ENCODE measurements around the gene CPSF2.

Gene CPSF2

GRCh38 chr14:92121670-92122350 is at the start of gene CPSF2, which contains the start of gene NDUFB1:
Gene CPSF2 (plus strand): TSS chr14:92121969. CDS start chr14:92130985, 9,016 bp downstream.
Gene NDUFB1 (minus strand): TSS chr14:92121706. CDS start chr14:92117637, 4,069 bp downstream.
- DNase-seq, result peak; percentile 92

- no peak for DNase-seq
Measured at GRCh38 chr14:92074555-92074954, 47.2 kb upstream of the CPSF2 start.

GRCh38 chr14:92088494-92088893 is 33.3 kb upstream of the CPSF2 start:
- no peak for DNase-seq

- no peak for DNase-seq
Measured at GRCh38 chr14:92093320-92093719, 28.4 kb upstream of the CPSF2 start.

- DNase-seq, result no peak
Measured at GRCh38 chr14:92099802-92100201, 22.0 kb upstream of the CPSF2 start.

- no peak for DNase-seq
Measured at GRCh38 chr14:92103363-92103989, 18.3 kb upstream of the CPSF2 start.

GRCh38 chr14:92105073-92105892 is 16.5 kb upstream of the CPSF2 start:
- no peak for DNase-seq

- peak; percentile 59 for DNase-seq
Measured at GRCh38 chr14:92105893-92106142, 16.0 kb upstream of the CPSF2 start.

GRCh38 chr14:92106143-92106926 is 15.4 kb upstream of the CPSF2 start, which contains the start of gene ATXN3:
Gene ATXN3 (minus strand): TSS chr14:92106582. CDS start chr14:92106552, 30 bp downstream.
- DNase-seq, result peak; percentile 99

GRCh38 chr14:92108345-92109254 is 13.2 kb upstream of the CPSF2 start:
- DNase-seq, result no peak

- no peak for DNase-seq
Measured at GRCh38 chr14:92109490-92109889, 12.3 kb upstream of the CPSF2 start.

GRCh38 chr14:92121207-92121669 is 531 bp upstream of the CPSF2 start:
- DNase-seq, result peak; percentile 52

GRCh38 chr14:92122351-92122677 is 545 bp downstream of the CPSF2 start:
- DNase-seq, result peak; percentile 69

- DNase-seq, result no peak
Measured at GRCh38 chr14:92122761-92123160, 992 bp downstream of the CPSF2 start.

GRCh38 chr14:92134456-92134855 is 12.7 kb downstream of the CPSF2 start:
- DNase-seq, result no peak

- DNase-seq, result peak; percentile 79
Measured at GRCh38 chr14:92135269-92135668, 13.5 kb downstream of the CPSF2 start.

GRCh38 chr14:92143309-92143708 is 21.5 kb downstream of the CPSF2 start:
- DNase-seq, result no peak

- DNase-seq, result no peak
Measured at GRCh38 chr14:92143962-92144361, 22.2 kb downstream of the CPSF2 start.

- no peak for DNase-seq
Measured at GRCh38 chr14:92144708-92145107, 22.9 kb downstream of the CPSF2 start.

GRCh38 chr14:92153581-92153980 is 31.8 kb downstream of the CPSF2 start:
- DNase-seq, result no peak

- DNase-seq, result no peak
Measured at GRCh38 chr14:92154283-92154942, 32.6 kb downstream of the CPSF2 start.
